OCI-LY7 (cell line): Measurements from ENCODE around the gene CTTNBP2. TPM values are rescaled to one million over a fixed set of nuclear protein-coding genes. Genes with fewer than 3 reads are reported as not detected.

Experiments used
- BruUV-seq: library from RNA; stranded (reverse); fragments of 400-500 nt; replicated peaks from 2 replicates; lab custom pipeline; 2021; lab: Mats Ljungman, UMichigan
- CTCF ChIA-PET: fragments of 300-600 bp; sonication (Branson Sonifier 250); formaldehyde crosslinking; loops from one replicate; lab custom pipeline; 2022; ENCODE audit warnings: antibody characterized with exemption; ENCODE audit not compliant: unreplicated experiment; lab: Charles Lee
- POLR2A ChIA-PET: fragments of 300-600 bp; sonication (Branson Sonifier 250); formaldehyde crosslinking; loops from one replicate; lab custom pipeline; 2022; ENCODE audit warnings: antibody characterized with exemption; lab: Charles Lee
- DNase-seq: peaks from one replicate; pipeline ENCODE4 v3.0.0-alpha.2; 2015; ENCODE audit warnings: low spot score
- H2AFZ ChIP-seq: fragments of 200-600 bp; sonication (generic), shearing (Covaris generic); 2 replicates; pipeline ENCODE4 v1.6.1; 2014; ENCODE audit warnings: mild to moderate bottlenecking, antibody characterized with exemption, low read length, moderate library complexity
- H3K27ac ChIP-seq: fragments of 200-600 bp; sonication (generic); 2 replicates; pipeline ENCODE4 v1.5.1; 2014; ENCODE audit warnings: mixed run types, low read depth, mild to moderate bottlenecking, moderate library complexity, low read length, inconsistent platforms; ENCODE audit not compliant: poor library complexity, severe bottlenecking
- H3K36me3 ChIP-seq: fragments of 200-600 bp; sonication (generic); 2 replicates; pipeline ENCODE4 v1.6.1; 2014; ENCODE audit warnings: mild to moderate bottlenecking, antibody characterized with exemption, low read length, moderate library complexity, mixed read lengths; ENCODE audit not compliant: insufficient read depth
- H3K4me1 ChIP-seq: fragments of 200-600 bp; sonication (generic); 2 replicates; pipeline ENCODE4 v1.5.1; 2014; ENCODE audit warnings: mild to moderate bottlenecking, low read length; ENCODE audit not compliant: insufficient read depth, poor library complexity, severe bottlenecking
- H3K4me2 ChIP-seq: fragments of 200-600 bp; sonication (generic); 2 replicates; pipeline ENCODE4 v1.6.1; 2014; ENCODE audit warnings: mild to moderate bottlenecking, low read length
- H3K4me3 ChIP-seq: fragments of 200-600 bp; sonication (generic); 2 replicates; pipeline ENCODE4 v1.5.1; 2014; ENCODE audit warnings: mild to moderate bottlenecking, low read depth, low read length; ENCODE audit not compliant: poor library complexity, severe bottlenecking
- H3K79me2 ChIP-seq: fragments of 200-600 bp; sonication (generic); 2 replicates; pipeline ENCODE4 v1.6.1; 2016; ENCODE audit warnings: low read depth, mild to moderate bottlenecking, low read length, moderate library complexity, mixed read lengths; ENCODE audit not compliant: insufficient read depth
- H3K9me2 ChIP-seq: fragments of 200-600 bp; sonication (generic); 2 replicates; pipeline ENCODE4 v1.6.1; 2016; ENCODE audit warnings: mild to moderate bottlenecking, low read length, mixed read lengths; ENCODE audit not compliant: insufficient read depth
- H3K9me3 ChIP-seq: fragments of 200-600 bp; sonication (generic); 2 replicates; pipeline ENCODE4 v1.6.1; 2014; ENCODE audit warnings: mild to moderate bottlenecking, mixed run types, low read length, mixed read lengths
- H4K20me1 ChIP-seq: fragments of 200-600 bp; sonication (generic); 2 replicates; pipeline ENCODE4 v1.6.1; 2014; ENCODE audit warnings: mild to moderate bottlenecking, antibody characterized with exemption, low read length, moderate library complexity, mixed read lengths; ENCODE audit not compliant: insufficient read depth
- EZH2phosphoT487 ChIP-seq: fragments of 200-600 bp; sonication (generic); IDR thresholded peaks from 2 replicates; pipeline ENCODE4 v1.6.1; 2018; ENCODE audit warnings: low read depth, borderline replicate concordance, mild to moderate bottlenecking, mixed run types, antibody characterized with exemption, low read length, moderate library complexity, mixed read lengths
- intact Hi-C: fragments of 100-400 bp; cut with micrococcal nuclease; formaldehyde crosslinking; loops from one replicate; pipeline ENCODE4 v1.10.0; 2022; ENCODE audit not compliant: unreplicated experiment
- total RNA-seq, 2 experiments: library from RNA; depleted of rRNA in 1 of 2; stranded (reverse); fragments of >200 nt in 1 of 2; shearing (Covaris generic) in 1 of 2; gene quantifications; 2 replicates each; pipeline ENCODE4 v1.2.3, GENCODE V29; 2014 to 2022
- TF ChIP-seq, protein P1 (sequence below): fragments of 200-600 bp; sonication (generic); conservative IDR thresholded peaks from 2 replicates; pipeline ENCODE4 v1.5.1; 2014; ENCODE audit warnings: mild to moderate bottlenecking, antibody characterized with exemption, low read length, moderate library complexity, mixed read lengths

The CTTNBP2 gene
- total RNA-seq, 2 experiments from 2014 or later, result not detected

DNA sequence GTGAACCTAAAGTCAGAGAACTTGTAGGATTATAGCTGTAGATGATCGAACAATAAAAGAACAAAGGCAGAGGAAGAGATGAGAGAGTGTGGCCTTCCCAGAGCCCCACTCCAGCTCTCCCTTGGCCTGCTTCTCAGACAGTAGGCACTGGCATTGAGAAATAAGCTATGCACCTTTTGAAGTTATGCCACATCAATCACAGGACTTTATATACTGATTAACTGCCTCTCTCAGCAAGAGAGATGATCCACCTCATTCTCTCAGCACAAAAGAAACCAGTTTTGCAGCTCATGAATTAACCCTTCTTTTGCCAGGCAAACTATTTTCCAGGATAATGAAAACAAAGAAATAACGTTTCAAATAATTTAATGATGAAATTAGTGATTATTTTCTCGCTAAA is 22.0 kb upstream of the CTTNBP2 start:
- no peaks in the 10 kb centered on the region for H3K4me1 ChIP-seq
- H2AFZ ChIP-seq, result no peak overlapping the region
- H3K4me2 ChIP-seq, result no peak overlapping the region
- H3K9me3 ChIP-seq, result no peaks in the 10 kb centered on the region
- H3K4me3 ChIP-seq, result no peak overlapping the region
- no TSS peak for BruUV-seq
- no peaks in the 10 kb centered on the region for H3K36me3 ChIP-seq
- H3K79me2 ChIP-seq, result no peaks in the 10 kb centered on the region
- POLR2A ChIA-PET, result interaction anchor here (0.6 to 0.7 kb wide), 3 partner anchors 10 to 433 kb away, joined by 3 to 5 read pairs (median 4); no protein-coding TSS in a partner anchor
- CTCF ChIA-PET, result no interaction called here
- intact Hi-C loops, result no loop called here
- no peak overlapping the region for H3K27ac ChIP-seq
- no peaks in the 10 kb centered on the region for H3K9me2 ChIP-seq
- no peaks in the 10 kb centered on the region for H4K20me1 ChIP-seq
- DNase-seq, result no peak
- TF ChIP-seq, protein P1, sequence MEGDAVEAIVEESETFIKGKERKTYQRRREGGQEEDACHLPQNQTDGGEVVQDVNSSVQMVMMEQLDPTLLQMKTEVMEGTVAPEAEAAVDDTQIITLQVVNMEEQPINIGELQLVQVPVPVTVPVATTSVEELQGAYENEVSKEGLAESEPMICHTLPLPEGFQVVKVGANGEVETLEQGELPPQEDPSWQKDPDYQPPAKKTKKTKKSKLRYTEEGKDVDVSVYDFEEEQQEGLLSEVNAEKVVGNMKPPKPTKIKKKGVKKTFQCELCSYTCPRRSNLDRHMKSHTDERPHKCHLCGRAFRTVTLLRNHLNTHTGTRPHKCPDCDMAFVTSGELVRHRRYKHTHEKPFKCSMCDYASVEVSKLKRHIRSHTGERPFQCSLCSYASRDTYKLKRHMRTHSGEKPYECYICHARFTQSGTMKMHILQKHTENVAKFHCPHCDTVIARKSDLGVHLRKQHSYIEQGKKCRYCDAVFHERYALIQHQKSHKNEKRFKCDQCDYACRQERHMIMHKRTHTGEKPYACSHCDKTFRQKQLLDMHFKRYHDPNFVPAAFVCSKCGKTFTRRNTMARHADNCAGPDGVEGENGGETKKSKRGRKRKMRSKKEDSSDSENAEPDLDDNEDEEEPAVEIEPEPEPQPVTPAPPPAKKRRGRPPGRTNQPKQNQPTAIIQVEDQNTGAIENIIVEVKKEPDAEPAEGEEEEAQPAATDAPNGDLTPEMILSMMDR, result no peak
- no peak for TF ChIP-seq EZH2phosphoT487

DNA sequence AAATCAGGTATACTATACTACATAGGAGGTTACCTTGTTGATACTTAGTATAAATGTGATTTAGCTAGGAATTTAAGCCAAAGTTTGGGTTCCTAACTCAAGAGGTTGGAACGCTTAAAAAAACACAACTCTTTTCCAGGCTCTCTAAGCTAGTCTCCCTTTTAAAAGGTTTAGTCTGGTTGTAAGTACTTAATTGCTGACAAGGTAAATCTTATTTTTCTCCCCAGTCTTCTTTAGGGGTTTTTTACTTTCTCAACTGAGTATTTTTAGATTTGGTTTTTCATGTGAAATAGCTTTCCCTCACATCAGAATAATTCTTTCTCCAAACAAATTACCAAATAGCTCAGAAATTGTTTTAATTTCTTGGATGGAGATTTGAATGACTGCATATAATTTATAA is 20.8 kb upstream of the CTTNBP2 start:
- H3K4me2 ChIP-seq, result no peak overlapping the region
- POLR2A ChIA-PET, result no interaction called here

DNA sequence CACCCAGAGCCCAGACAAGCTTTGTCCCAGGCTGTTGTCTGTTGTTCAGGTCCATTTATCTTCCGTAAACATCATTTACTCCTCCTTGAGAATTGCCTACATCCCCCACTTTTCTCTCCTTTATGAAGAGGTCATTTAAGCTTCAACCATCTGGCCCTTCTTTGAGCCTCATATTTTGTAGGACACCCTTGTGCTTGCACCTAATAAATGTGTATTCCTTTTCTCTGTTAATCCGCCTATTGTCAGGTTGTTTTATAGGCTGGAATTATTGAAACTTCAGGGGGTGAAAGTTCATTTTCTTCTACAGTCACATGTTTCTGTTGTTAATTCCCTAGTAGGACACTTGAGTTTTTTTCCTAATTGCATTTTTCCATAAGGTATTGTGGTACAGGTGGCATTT is 19.6 kb upstream of the CTTNBP2 start:
- Histone ChIP-seq H4K20me1 (no peaks in the 10 kb centered on the region), H3K36me3 (no peaks in the 10 kb centered on the region), H3K4me2 (no peak overlapping the region), H3K4me3 (no peak overlapping the region), H3K79me2 (no peaks in the 10 kb centered on the region), H2AFZ (no peak overlapping the region), H3K4me1 (no peaks in the 10 kb centered on the region), H3K27ac (no peak overlapping the region), H3K9me3 (no peaks in the 10 kb centered on the region), H3K9me2 (no peaks in the 10 kb centered on the region)
- DNase-seq, result no peak
- intact Hi-C loops, result no loop called here
- no TSS peak for BruUV-seq
- ChIA-PET CTCF (no interaction called here), POLR2A (no interaction called here)
- TF ChIP-seq EZH2phosphoT487, result no peak
- TF ChIP-seq, protein P1, result no peak

More for the DNA sequence above, 20.8 kb upstream of the CTTNBP2 start:
- CTCF ChIA-PET, result no interaction called here
- Histone ChIP-seq H3K4me3 (no peak overlapping the region), H3K9me3 (no peaks in the 10 kb centered on the region), H4K20me1 (no peaks in the 10 kb centered on the region), H3K36me3 (no peaks in the 10 kb centered on the region), H3K27ac (no peak overlapping the region), H2AFZ (no peak overlapping the region), H3K79me2 (no peaks in the 10 kb centered on the region), H3K4me1 (no peaks in the 10 kb centered on the region), H3K9me2 (no peaks in the 10 kb centered on the region)
- no peak for DNase-seq
- BruUV-seq, result no TSS peak
- intact Hi-C loops, result no loop called here
- TF ChIP-seq EZH2phosphoT487, result no peak
- TF ChIP-seq, protein P1, result no peak
